ENCODE results near the gene SH2D3A.
"Not testable (repeated sequence)": the region's sequence is repeated elsewhere in the genome, so short reads cannot be mapped to it uniquely, and the experiment has no call there.

Gene SH2D3A

GRCh38 chr19:6754136-6754535, 13.1 kb downstream of the SH2D3A start:
- DNase-seq, result no peak

- no peak for DNase-seq
Observed at GRCh38 chr19:6753178-6754031, 13.8 kb downstream of the SH2D3A start.

GRCh38 chr19:6752256-6753177, 14.7 kb downstream of the SH2D3A start:
- DNase-seq, result no peak

GRCh38 chr19:6751189-6751588, 16.0 kb downstream of the SH2D3A start:
- DNase-seq, result no peak

GRCh38 chr19:6750062-6750461, 17.2 kb downstream of the SH2D3A start:
- DNase-seq, result no peak

- DNase-seq, result not testable (repeated sequence)
Observed at GRCh38 chr19:6748543-6748942, 18.7 kb downstream of the SH2D3A start.

GRCh38 chr19:6745965-6746364, 21.3 kb downstream of the SH2D3A start:
- DNase-seq, result no peak

GRCh38 chr19:6744381-6745301, 22.6 kb downstream of the SH2D3A start:
- DNase-seq, result peak; percentile 62

- DNase-seq, result no peak
Observed at GRCh38 chr19:6743714-6744380, 23.4 kb downstream of the SH2D3A start.

GRCh38 chr19:6743066-6743465, 24.2 kb downstream of the SH2D3A start:
- DNase-seq, result no peak

- DNase-seq, result no peak
Observed at GRCh38 chr19:6740589-6741343, 26.5 kb downstream of the SH2D3A start.

GRCh38 chr19:6739883-6740588, 27.2 kb downstream of the SH2D3A start:
- no peak for DNase-seq

GRCh38 chr19:6739390-6739882, 27.8 kb downstream of the SH2D3A start, which contains the start of gene TRIP10:
Gene TRIP10 (plus strand): TSS chr19:6739680. CDS start chr19:6739762, 82 bp downstream.
- DNase-seq, result peak; percentile 77

- DNase-seq, result no peak
Observed at GRCh38 chr19:6738787-6739389, 28.3 kb downstream of the SH2D3A start.

GRCh38 chr19:6737873-6738786, 29.1 kb downstream of the SH2D3A start:
- DNase-seq, result peak; percentile 52

GRCh38 chr19:6737284-6737872, 29.9 kb downstream of the SH2D3A start, which contains the start of gene GPR108:
Gene GPR108 (minus strand): TSS chr19:6737580. CDS start chr19:6737576, 4 bp downstream.
- peak; percentile 100 for DNase-seq

- no peak for DNase-seq
Observed at GRCh38 chr19:6736917-6737283, 30.3 kb downstream of the SH2D3A start.
